ENCODE measurements around the gene CHRNB4.
"Not testable (repeated sequence)": the region's sequence is repeated elsewhere in the genome, so short reads cannot be mapped to it uniquely, and the experiment has no call there.

CHRNB4 gene

GRCh38 chr15:78615151-78615589, 25.8 kb downstream of the CHRNB4 start:
- DNase-seq = no peak

GRCh38 chr15:78614021-78614420, 27.0 kb downstream of the CHRNB4 start:
- DNase-seq = no peak

- not testable (repeated sequence) for DNase-seq
These were observed 31.5 kb downstream of the CHRNB4 start for GRCh38 chr15:78609551-78609950.

GRCh38 chr15:78605680-78606079, 35.3 kb downstream of the CHRNB4 start:
- no peak for DNase-seq

- no peak for DNase-seq
These were observed 35.8 kb downstream of the CHRNB4 start for GRCh38 chr15:78605201-78605600.

- DNase-seq = no peak
These were observed 36.6 kb downstream of the CHRNB4 start for GRCh38 chr15:78604420-78604819.

GRCh38 chr15:78603467-78603866, 37.5 kb downstream of the CHRNB4 start:
- no peak for DNase-seq

- no peak for DNase-seq
These were observed 41.8 kb downstream of the CHRNB4 start for GRCh38 chr15:78599189-78599588.

- no peak for DNase-seq
These were observed 42.7 kb downstream of the CHRNB4 start for GRCh38 chr15:78598348-78598747.

GRCh38 chr15:78597583-78597982, 43.4 kb downstream of the CHRNB4 start:
- DNase-seq = no peak

- no peak for DNase-seq
These were observed 66.1 kb downstream of the CHRNB4 start for GRCh38 chr15:78574944-78575343.

All from stimulated activated CD4-positive, alpha-beta T cell treated with anti-CD3 and anti-CD28 coated beads, Interleukin-15, amount 100 ng/mL, for 24 hours (primary cell).